Measurements from ENCODE around the gene BPIFB1. TPM values are rescaled to one million over a fixed set of nuclear protein-coding genes. Genes with fewer than 3 reads are reported as not detected.

BPIFB1 gene
- total RNA-seq, 1 experiment from 2014 or later, result not detected

DNA sequence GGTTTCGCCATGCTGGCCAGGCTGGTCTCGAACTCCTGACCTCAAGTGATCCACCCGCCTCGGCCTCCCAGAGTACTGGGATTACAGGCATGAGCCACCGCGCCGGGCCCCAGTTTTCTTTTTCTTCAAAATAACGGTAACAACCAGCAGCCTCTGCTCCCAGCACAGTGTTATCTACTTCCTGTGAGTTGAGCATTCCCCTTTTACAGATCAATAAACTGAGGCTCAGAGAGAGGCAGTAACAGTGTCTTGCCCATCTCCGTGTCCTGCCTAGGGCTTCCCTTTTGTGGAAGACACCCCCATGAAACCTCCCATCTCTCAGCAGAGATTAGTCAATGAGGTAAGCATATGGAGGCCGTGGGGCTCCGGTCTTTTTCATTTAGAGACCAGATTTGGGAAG, 29.6 kb downstream of the BPIFB1 start:
- in situ Hi-C loops (cut with HindIII; ENCODE audit: low pct_unique_long_range_greater_than_20kb, low sequenced_read_pairs), result no loop called here
- no peak for DNase-seq (ENCODE audit: low read depth)

DNA sequence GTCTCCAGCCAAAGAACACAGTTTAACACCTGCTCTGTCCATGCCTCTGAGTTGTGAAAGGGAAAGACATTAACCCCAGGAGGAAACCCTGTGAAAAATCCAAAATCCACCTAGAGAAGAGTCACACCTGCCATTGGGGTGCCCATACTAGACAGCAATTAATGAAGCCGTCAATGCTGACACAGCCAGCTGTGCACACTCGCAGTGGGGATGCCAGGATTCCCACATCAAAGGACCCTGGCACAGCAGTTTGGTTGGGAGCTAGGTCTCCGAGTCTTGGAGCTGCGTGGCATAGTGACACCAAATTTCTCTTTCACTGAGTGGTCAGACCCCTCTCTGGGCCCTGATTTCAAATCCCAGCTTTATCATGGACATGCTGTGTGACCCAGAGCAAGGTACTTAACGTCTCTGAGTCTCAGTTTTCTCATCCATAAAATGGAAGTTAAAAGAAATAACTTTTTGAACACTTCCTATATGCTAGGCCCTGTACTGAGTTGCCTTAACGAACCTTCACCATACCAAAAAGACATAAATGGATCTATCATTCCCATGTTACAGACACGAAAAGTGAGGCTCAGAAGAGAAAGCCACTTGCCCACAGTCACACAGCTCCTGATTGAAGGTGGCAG, 30.8 kb downstream of the BPIFB1 start:
- DNase-seq (ENCODE audit: low read depth), result no peak
- in situ Hi-C loops (cut with HindIII; ENCODE audit: low pct_unique_long_range_greater_than_20kb, low sequenced_read_pairs), result no loop called here

- in situ Hi-C loops (cut with HindIII; ENCODE audit: low pct_unique_long_range_greater_than_20kb, low sequenced_read_pairs), result no loop called here
- no peak for DNase-seq (ENCODE audit: low read depth)
Observed at GRCh38 chr20:33316343-33316742, 33.3 kb downstream of the BPIFB1 start.

GRCh38 chr20:33316958-33317357, 33.9 kb downstream of the BPIFB1 start:
- in situ Hi-C loops (cut with HindIII; ENCODE audit: low pct_unique_long_range_greater_than_20kb, low sequenced_read_pairs), result no loop called here
- no peak for DNase-seq (ENCODE audit: low read depth)

GRCh38 chr20:33317424-33318095, 34.5 kb downstream of the BPIFB1 start:
- in situ Hi-C loops (cut with HindIII; ENCODE audit: low pct_unique_long_range_greater_than_20kb, low sequenced_read_pairs), result no loop called here
- no peak for DNase-seq (ENCODE audit: low read depth)

DNA sequence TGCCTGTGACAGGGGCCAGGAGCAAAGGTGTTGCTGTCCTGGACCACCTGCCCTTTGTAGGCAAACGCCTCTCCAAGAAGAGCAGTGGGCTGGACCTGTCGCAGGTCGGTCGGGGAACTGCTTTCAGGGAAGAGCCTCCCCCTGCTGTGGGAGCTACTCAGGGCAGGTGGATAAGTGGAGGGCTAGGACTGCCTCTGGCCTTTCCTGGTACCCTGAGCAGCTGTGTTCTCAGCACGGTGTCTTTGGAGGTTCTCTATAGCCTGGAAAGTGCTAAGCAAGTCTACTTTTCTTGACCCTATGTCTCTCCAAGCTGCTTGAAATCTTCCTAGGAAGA, 35.0 kb downstream of the BPIFB1 start:
- no peak for DNase-seq (ENCODE audit: low read depth)
- in situ Hi-C loops (cut with HindIII; ENCODE audit: low pct_unique_long_range_greater_than_20kb, low sequenced_read_pairs), result no loop called here

GRCh38 chr20:33320006-33320405, 37.0 kb downstream of the BPIFB1 start:
- no peak for DNase-seq (ENCODE audit: low read depth)
- in situ Hi-C loops (cut with HindIII; ENCODE audit: low pct_unique_long_range_greater_than_20kb, low sequenced_read_pairs), result no loop called here

GRCh38 chr20:33322456-33322855, 39.4 kb downstream of the BPIFB1 start:
- in situ Hi-C loops (cut with HindIII; ENCODE audit: low pct_unique_long_range_greater_than_20kb, low sequenced_read_pairs), result no loop called here
- no peak for DNase-seq (ENCODE audit: low read depth)

- in situ Hi-C loops (cut with HindIII; ENCODE audit: low pct_unique_long_range_greater_than_20kb, low sequenced_read_pairs), result no loop called here
- no peak for DNase-seq (ENCODE audit: low read depth)
Observed at GRCh38 chr20:33323236-33323635, 40.2 kb downstream of the BPIFB1 start.

- in situ Hi-C loops (cut with HindIII; ENCODE audit: low pct_unique_long_range_greater_than_20kb, low sequenced_read_pairs), result no loop called here
- no peak for DNase-seq (ENCODE audit: low read depth)
Observed at GRCh38 chr20:33325350-33325749, 42.3 kb downstream of the BPIFB1 start.

DNA sequence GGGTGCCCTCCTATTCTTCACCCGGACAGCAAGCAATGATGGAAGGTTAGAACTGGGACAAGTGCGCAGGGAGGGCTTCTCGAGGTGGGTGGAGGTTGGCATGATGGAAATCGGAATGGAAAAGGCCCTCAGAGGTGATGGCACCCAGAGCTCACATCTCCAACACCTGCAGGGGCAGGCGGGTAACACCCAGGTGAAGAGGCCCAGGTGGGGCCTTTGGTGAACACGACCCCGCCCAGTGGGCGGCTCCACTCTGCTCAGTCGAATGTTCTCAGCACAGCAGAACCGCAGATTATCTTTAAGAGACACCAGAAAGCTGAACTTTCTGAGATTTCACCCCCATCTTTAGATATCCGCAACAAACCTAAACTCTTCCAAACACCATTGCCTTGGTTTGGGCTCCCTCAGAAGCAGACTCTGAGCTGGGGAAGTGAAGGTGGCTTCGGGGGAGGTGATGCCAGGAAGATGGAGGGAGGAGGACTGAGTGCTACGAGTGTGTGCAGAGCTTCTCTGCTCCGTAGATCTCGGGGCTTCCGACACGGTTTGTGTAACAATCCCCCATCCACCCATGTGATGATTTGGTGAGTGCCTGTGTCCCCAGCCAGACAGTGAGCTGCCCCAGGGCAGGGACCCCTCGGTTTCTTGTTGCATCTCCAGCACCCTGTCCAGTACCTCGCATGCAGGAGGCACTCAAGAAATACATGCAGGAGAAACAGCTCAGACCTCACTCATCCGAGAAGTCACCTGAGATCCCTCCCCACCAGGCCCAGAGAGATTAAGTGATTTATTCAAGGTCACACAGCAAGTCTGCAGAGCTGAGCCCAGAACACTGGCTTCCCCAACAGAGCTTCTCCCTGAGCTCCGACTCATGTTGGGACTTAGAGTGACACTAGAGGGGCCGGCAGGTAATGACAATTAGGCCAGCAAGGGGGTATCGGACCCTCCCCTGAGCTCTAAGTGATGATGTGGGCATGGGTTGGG, 45.4 kb downstream of the BPIFB1 start:
- no peak for DNase-seq (ENCODE audit: low read depth)
- in situ Hi-C loops (cut with HindIII; ENCODE audit: low pct_unique_long_range_greater_than_20kb, low sequenced_read_pairs), result no loop called here

GRCh38 chr20:33332905-33333456, 50.0 kb downstream of the BPIFB1 start:
- DNase-seq (ENCODE audit: low read depth), result no peak
- in situ Hi-C loops (cut with HindIII; ENCODE audit: low pct_unique_long_range_greater_than_20kb, low sequenced_read_pairs), result no loop called here

DNA sequence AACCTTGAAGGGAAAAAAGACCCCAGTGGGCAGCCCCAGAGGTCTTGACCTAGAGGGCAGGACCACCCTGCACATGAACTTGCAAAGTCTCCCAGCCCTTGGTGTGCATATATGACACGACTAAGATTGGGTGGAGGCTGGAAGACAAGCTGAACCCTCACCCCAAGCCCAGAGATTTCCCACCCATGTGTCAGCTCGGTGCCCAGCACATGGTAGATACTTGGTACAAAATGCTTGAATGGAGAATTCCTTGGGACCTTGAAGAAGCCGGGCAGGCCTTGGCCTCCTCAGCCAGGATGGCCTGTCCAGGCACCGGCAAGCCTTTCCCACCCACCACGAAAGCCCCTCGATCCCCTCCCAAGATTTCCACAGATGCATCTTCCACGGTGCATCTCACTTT, 50.6 kb downstream of the BPIFB1 start:
- in situ Hi-C loops (cut with HindIII; ENCODE audit: low pct_unique_long_range_greater_than_20kb, low sequenced_read_pairs), result no loop called here
- no peak for DNase-seq (ENCODE audit: low read depth)

DNA sequence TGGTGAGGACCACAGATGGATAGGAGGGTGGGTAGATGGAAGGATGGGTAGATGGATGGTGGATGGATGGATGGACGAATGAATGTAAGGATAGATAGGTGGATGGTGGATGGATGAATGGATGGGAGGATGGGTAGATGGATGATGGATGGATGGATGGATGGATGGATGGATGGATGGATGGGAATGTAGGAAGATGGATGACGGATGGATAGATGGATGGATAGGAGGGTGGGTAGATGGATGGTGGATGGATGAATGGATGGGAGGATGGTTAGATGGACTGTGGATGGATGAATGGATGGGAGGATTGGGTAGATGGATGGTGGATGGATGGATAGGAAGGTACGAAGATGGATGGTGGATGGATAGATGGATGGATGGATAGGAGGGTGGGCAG, 51.1 kb downstream of the BPIFB1 start:
- DNase-seq (ENCODE audit: low read depth), result no peak
- in situ Hi-C loops (cut with HindIII; ENCODE audit: low pct_unique_long_range_greater_than_20kb, low sequenced_read_pairs), result no loop called here

DNA sequence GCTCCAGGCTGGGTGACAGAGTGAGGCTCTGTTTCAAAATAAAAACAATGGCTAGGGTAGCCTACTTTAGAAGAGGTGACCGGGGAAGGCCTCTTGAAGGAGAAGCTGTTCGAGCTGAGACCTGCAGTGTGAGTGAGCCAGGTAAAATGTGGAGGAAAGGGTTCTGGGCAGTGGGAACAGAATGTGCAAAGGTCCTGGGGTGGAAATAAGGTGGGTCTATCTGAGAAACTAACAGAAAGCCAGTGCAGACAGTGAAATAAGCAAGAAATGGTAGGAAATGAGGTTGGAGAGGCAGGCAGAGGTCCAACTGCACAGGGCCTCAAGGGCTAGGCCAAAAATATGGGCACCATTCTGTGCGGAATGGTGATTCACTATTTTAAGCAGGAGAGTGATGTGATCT, 53.4 kb downstream of the BPIFB1 start:
- in situ Hi-C loops (cut with HindIII; ENCODE audit: low pct_unique_long_range_greater_than_20kb, low sequenced_read_pairs), result no loop called here
- no peak for DNase-seq (ENCODE audit: low read depth)

DNA sequence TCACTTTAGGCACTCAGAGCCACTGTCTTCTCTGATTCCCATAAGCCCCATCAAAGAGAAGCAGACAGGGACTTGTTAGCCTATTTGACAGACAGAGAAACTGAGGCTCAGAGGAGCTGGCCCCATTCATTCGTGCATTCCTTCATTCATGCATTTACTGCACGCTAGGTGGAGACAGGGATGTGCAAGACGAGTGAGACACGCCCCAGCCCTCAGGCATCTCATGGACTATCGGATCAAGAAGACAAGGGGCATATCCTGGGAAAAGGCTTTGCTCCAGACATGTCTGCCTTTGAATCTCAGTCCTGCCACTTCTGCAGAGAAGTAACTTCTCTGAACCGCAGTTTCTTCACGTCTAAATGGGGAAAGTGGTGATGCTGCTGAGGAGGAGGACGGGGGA, 54.1 kb downstream of the BPIFB1 start:
- DNase-seq (ENCODE audit: low read depth), result no peak
- in situ Hi-C loops (cut with HindIII; ENCODE audit: low pct_unique_long_range_greater_than_20kb, low sequenced_read_pairs), result no loop called here

- in situ Hi-C loops (cut with HindIII; ENCODE audit: low pct_unique_long_range_greater_than_20kb, low sequenced_read_pairs), result no loop called here
Observed at GRCh38 chr20:33337531-33338165, 54.6 kb downstream of the BPIFB1 start.

DNA sequence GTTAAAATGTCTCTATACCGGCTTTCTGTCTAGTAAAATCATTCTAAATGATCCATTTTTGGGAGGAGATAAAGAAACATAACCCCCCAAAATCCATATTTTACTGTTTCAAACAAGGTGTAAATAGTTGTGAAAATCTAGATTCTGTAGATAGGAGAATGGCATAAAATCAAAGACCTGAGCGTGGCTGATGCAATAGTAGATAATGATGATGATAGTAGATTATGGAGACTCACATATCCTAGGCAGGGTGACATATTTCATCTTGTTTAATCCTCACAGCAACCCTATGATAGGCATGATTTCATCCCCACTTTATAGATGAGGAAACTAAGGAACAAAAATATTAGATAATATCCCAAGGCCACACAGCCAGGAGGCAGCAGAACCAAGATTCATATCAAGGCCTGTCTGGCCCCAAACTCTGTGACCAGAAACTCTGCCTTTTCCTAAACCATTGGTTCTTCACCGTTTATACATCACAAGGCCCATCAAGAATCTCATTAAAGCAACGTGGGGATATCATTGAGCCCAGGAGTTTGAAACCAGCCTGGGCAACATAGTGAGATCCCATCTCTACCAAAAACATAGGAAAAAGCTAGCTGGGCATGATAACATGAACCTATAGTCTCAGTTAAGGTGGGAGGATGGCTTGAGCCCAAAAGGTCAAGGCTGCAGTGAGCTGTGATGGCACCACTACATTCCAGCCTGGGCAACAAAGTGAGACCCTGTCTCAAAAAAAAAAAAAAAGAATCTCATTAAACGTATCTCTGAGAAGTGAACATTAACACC, 55.6 kb downstream of the BPIFB1 start:
- DNase-seq (ENCODE audit: low read depth), result no peak
- in situ Hi-C loops (cut with HindIII; ENCODE audit: low pct_unique_long_range_greater_than_20kb, low sequenced_read_pairs), result no loop called here

More at GRCh38 chr20:33337531-33338165, 54.6 kb downstream of the BPIFB1 start:
- no peak for DNase-seq (ENCODE audit: low read depth)

All from Caki2 (cell line).